GM12891 (cell line): ENCODE data around the gene SDC3.
"Not testable (repeated sequence)": the region's sequence is repeated elsewhere in the genome, so short reads cannot be mapped to it uniquely, and the experiment has no call there.

Experiments used
- POLR2A ChIP-seq: IDR thresholded peaks from 2 replicates; pipeline ENCODE4 v1.6.1; 2011; ENCODE audit warnings: low read depth, low read length, control low read depth
- POLR2AphosphoS5 ChIP-seq: IDR thresholded peaks from 2 replicates; pipeline ENCODE4 v1.6.1; 2011; ENCODE audit warnings: low read depth, low read length, control low read depth
- SPI1 ChIP-seq: IDR thresholded peaks from 2 replicates; pipeline ENCODE4 v1.6.1; 2011; ENCODE audit warnings: low read depth, low read length, control low read depth
- TAF1 ChIP-seq: IDR thresholded peaks from 2 replicates; pipeline ENCODE4 v1.6.1; 2011; ENCODE audit warnings: low read depth, low read length, control low read depth

- not testable (repeated sequence) for TF ChIP-seq POLR2AphosphoS5, SPI1, POLR2A, TAF1
Measured at GRCh38 chr1:30935758-30936157, 27.2 kb upstream of the SDC3 start.
